Endothelial cell of umbilical vein (primary cell): Measurements from ENCODE around the gene AGBL4. TPM values are rescaled to one million over a fixed set of nuclear protein-coding genes. Genes with fewer than 3 reads are reported as not detected.

Experiments used
- BruUV-seq: library from RNA; stranded (reverse); fragments of 400-500 nt; replicated peaks from 2 replicates; lab custom pipeline; 2021; lab: Mats Ljungman, UMichigan
- CTCF ChIA-PET: fragments of 300-600, 350-600 bp; sonication (Branson Sonifier 250); formaldehyde crosslinking; loops from one replicate; lab custom pipeline; 2021; ENCODE audit warnings: antibody characterized with exemption, inconsistent platforms; lab: Charles Lee
- POLR2A ChIA-PET: fragments of 300-600, 350-600 bp; sonication (Branson Sonifier 250); formaldehyde crosslinking; loops from one replicate; lab custom pipeline; 2021; ENCODE audit warnings: antibody characterized with exemption, inconsistent platforms; lab: Charles Lee
- DNase-seq: peaks from one replicate; pipeline ENCODE4 v3.0.0-alpha.2; 2011; ENCODE audit warnings: low read depth, low spot score
- FAIRE-seq: peaks from 2 replicates; lab custom pipeline; 2011; peaks lifted over from hg19 to GRCh38; lab: Jason Lieb, UNC
- H2AFZ ChIP-seq: 2 replicates; pipeline ENCODE4 v1.6.0; 2012; ENCODE audit warnings: low read depth, low read length, control low read depth, inconsistent platforms
- H3K27ac ChIP-seq: 2 replicates; pipeline ENCODE4 v1.5.1; 2011; ENCODE audit warnings: low read depth, mild to moderate bottlenecking, control low read depth, low read length, moderate library complexity; ENCODE audit not compliant: insufficient read depth
- H3K27me3 ChIP-seq, 2 experiments: 2 replicates each; pipeline versions ENCODE4 v1.6.0 to v1.6.1; 2011; ENCODE audit warnings: low read length in 2 of 2, mixed read lengths in 1 of 2; ENCODE audit not compliant: control insufficient read depth in 2 of 2, insufficient read depth in 2 of 2
- H3K36me3 ChIP-seq, 2 experiments: 2 replicates in 1 of 2; 3 replicates in 1 of 2; pipeline ENCODE4 v1.5.1; 2011; ENCODE audit warnings: low read length in 2 of 2, mild to moderate bottlenecking in 1 of 2, moderate library complexity in 1 of 2; ENCODE audit not compliant: control insufficient read depth in 2 of 2, insufficient read depth in 2 of 2; ENCODE audit errors: extremely low read depth in 1 of 2
- H3K4me1 ChIP-seq: 3 replicates; pipeline ENCODE4 v1.5.1; 2011; ENCODE audit warnings: mild to moderate bottlenecking, low read length; ENCODE audit not compliant: control insufficient read depth, insufficient read depth; ENCODE audit errors: extremely low read depth
- H3K4me2 ChIP-seq: 2 replicates; pipeline ENCODE4 v1.6.1; 2011; ENCODE audit warnings: low read length, control low read depth, mixed read lengths; ENCODE audit not compliant: insufficient read depth
- H3K4me3 ChIP-seq, 3 experiments: fragments of 200-600 bp in 1 of 3; sonication (generic), shearing (Covaris generic) in 1 of 3; replicated peaks in 1 of 3; 2 replicates each; pipeline ENCODE4 v1.5.1; 2011 to 2016; ENCODE audit warnings: control low read depth in 3 of 3, low read length in 3 of 3, mild to moderate bottlenecking in 2 of 3, inconsistent platforms in 1 of 3, low read depth in 1 of 3, moderate library complexity in 1 of 3; ENCODE audit not compliant: insufficient read depth in 1 of 3
- H3K79me2 ChIP-seq: 2 replicates; pipeline ENCODE4 v1.6.0; 2012; ENCODE audit warnings: low read length, inconsistent platforms; ENCODE audit not compliant: control insufficient read depth, insufficient read depth
- H3K9ac ChIP-seq: replicated peaks from 2 replicates; pipeline ENCODE3; 2011; ENCODE audit warnings: low read length, control low read depth; ENCODE audit not compliant: insufficient read depth; ENCODE audit errors: extremely low read depth
- H3K9me1 ChIP-seq: replicated peaks from 3 replicates; pipeline ENCODE4 v1.6.0; 2011; ENCODE audit warnings: mild to moderate bottlenecking, low read length; ENCODE audit not compliant: control insufficient read depth, insufficient read depth; ENCODE audit errors: extremely low read depth
- H3K9me3 ChIP-seq: replicated peaks from 2 replicates; pipeline ENCODE4 v1.5.1; 2012; ENCODE audit warnings: low read length, inconsistent platforms; ENCODE audit not compliant: control insufficient read depth, insufficient read depth
- H4K20me1 ChIP-seq: replicated peaks from 2 replicates; pipeline ENCODE3; 2011; ENCODE audit warnings: mild to moderate bottlenecking, low read length; ENCODE audit not compliant: control insufficient read depth, insufficient read depth; ENCODE audit errors: extremely low read depth
- EZH2 ChIP-seq: IDR thresholded peaks from 2 replicates; pipeline ENCODE4 v1.6.1; 2012; ENCODE audit warnings: borderline replicate concordance, low read depth, mild to moderate bottlenecking, moderate library complexity, low read length, inconsistent platforms; ENCODE audit not compliant: severe bottlenecking
- FOS ChIP-seq: IDR thresholded peaks from 2 replicates; pipeline ENCODE4 v1.6.1; 2011; ENCODE audit warnings: mild to moderate bottlenecking, low read length, moderate library complexity, borderline replicate concordance; ENCODE audit not compliant: insufficient read depth
- GATA2 ChIP-seq: IDR thresholded peaks from 2 replicates; pipeline ENCODE4 v1.7.0; 2011; ENCODE audit warnings: low read depth, mild to moderate bottlenecking, moderate library complexity, mixed read lengths, low read length; ENCODE audit not compliant: insufficient read length, insufficient read depth
- JUN ChIP-seq: IDR thresholded peaks from 2 replicates; pipeline ENCODE4 v1.6.1; 2011; ENCODE audit warnings: borderline replicate concordance, low read depth; ENCODE audit not compliant: insufficient read length, insufficient read depth
- MAX ChIP-seq: IDR thresholded peaks from 2 replicates; pipeline ENCODE4 v1.6.1; 2011; ENCODE audit not compliant: insufficient read depth, insufficient read length
- MYC ChIP-seq: IDR thresholded peaks from one replicate; pipeline ENCODE4 v1.6.1; 2011; ENCODE audit warnings: mild to moderate bottlenecking, low read depth, low read length
- POLR2A ChIP-seq: IDR thresholded peaks from 2 replicates; pipeline ENCODE4 v1.6.1; 2012; ENCODE audit warnings: low read depth, mild to moderate bottlenecking, control low read depth, low read length
- POLR2AphosphoS5 ChIP-seq: IDR thresholded peaks from 2 replicates; pipeline ENCODE4 v1.6.1; 2012; ENCODE audit warnings: low read depth, mild to moderate bottlenecking, control low read depth, low read length, moderate library complexity; ENCODE audit not compliant: insufficient read depth
- dilution Hi-C: fragments of 300-500 bp; cut with MboI; formaldehyde crosslinking; loops from one replicate; pipeline ENCODE4 v1.15.0; 2019; ENCODE audit warnings: low sequenced_read_pairs; ENCODE audit not compliant: extremely low pct_ligation_motif_present
- intact Hi-C: fragments of 100-400 bp; cut with micrococcal nuclease; formaldehyde crosslinking; loops from one replicate; pipeline ENCODE4 v1.10.0; 2022
- polyA plus RNA-seq, 4 experiments: library from polyadenylated mRNA; depleted of rRNA in 3 of 4; stranded (reverse) in 3 of 4; unstranded in 1 of 4; fragments of >200 nt; gene quantifications; 2 replicates each; pipeline versions ENCODE4 v1.2.1 to v1.2.3, GENCODE V29; 2011 to 2012; ENCODE audit warnings: missing spikeins in 1 of 4
- total RNA-seq: library from RNA; stranded (reverse); gene quantifications from 2 replicates; pipeline ENCODE4 v1.2.3, GENCODE V29; 2021

AGBL4 gene
- total and polyA plus RNA-seq, 2 donors (not counting 3 experiments of a cell fraction or from before 2014, with no cell fraction given): not detected

GRCh38 chr1:48555271-48555670, 1468.5 kb downstream of the AGBL4 start:
- DNase-seq (no peak), FAIRE-seq (no peak)
- H3K4me1 ChIP-seq: no peaks in the 10 kb centered on the region
- no peak overlapping the region for H3K4me3 ChIP-seq
- H4K20me1 ChIP-seq: no peaks in the 10 kb centered on the region
- no peaks in the 10 kb centered on the region for H3K79me2 ChIP-seq
- H3K27me3 ChIP-seq: no peaks in the 10 kb centered on the region
- no TSS peak for BruUV-seq
- ChIA-PET CTCF (no interaction called here), POLR2A (no interaction called here)
- no peaks in the 10 kb centered on the region for H3K9me1 ChIP-seq
- no peak for TF ChIP-seq MAX
- no peak for TF ChIP-seq FOS
- no peak for TF ChIP-seq EZH2
- TF ChIP-seq GATA2: no peak
- no peak for TF ChIP-seq MYC
- H2AFZ ChIP-seq: no peak overlapping the region
- H3K9ac ChIP-seq: no peak overlapping the region
- no peaks in the 10 kb centered on the region for H3K36me3 ChIP-seq
- H3K27ac ChIP-seq: no peak overlapping the region
- H3K4me2 ChIP-seq: no peak overlapping the region
- H3K9me3 ChIP-seq: no peaks in the 10 kb centered on the region
- dilution Hi-C loops (no loop called here), intact Hi-C loops (no loop called here)

GRCh38 chr1:48552903-48553606, 1470.7 kb downstream of the AGBL4 start:
- Histone ChIP-seq H3K4me3 (no peak overlapping the region), H3K9me1 (no peaks in the 10 kb centered on the region), H3K79me2 (no peaks in the 10 kb centered on the region), H3K9me3 (no peaks in the 10 kb centered on the region), H2AFZ (no peak overlapping the region), H4K20me1 (no peaks in the 10 kb centered on the region), H3K4me1 (no peaks in the 10 kb centered on the region), H3K27me3 (no peaks in the 10 kb centered on the region), H3K27ac (no peak overlapping the region), H3K4me2 (no peak overlapping the region), H3K36me3 (no peaks in the 10 kb centered on the region), H3K9ac (no peak overlapping the region)
- ChIA-PET POLR2A (no interaction called here), CTCF (no interaction called here)
- TF ChIP-seq MAX (no peak), JUN (no peak), POLR2A (no peak), POLR2AphosphoS5 (no peak), MYC (no peak), EZH2 (no peak), FOS (no peak)
- BruUV-seq: no TSS peak
- dilution Hi-C loops (no loop called here), intact Hi-C loops (loop anchor here (5.0 kb wide), 1 partner anchor 144 kb away; no protein-coding TSS in a partner anchor)
- no peak for FAIRE-seq
- no peak for DNase-seq
